ENCODE measurements around the gene IQCF2.
"Not testable (repeated sequence)": the region's sequence is repeated elsewhere in the genome, so short reads cannot be mapped to it uniquely, and the experiment has no call there.

The IQCF2 gene

GRCh38 chr3:51879937-51880336 lies 18.5 kb downstream of the IQCF2 start:
- DNase-seq (ENCODE audit: low spot score), result no peak

DNA sequence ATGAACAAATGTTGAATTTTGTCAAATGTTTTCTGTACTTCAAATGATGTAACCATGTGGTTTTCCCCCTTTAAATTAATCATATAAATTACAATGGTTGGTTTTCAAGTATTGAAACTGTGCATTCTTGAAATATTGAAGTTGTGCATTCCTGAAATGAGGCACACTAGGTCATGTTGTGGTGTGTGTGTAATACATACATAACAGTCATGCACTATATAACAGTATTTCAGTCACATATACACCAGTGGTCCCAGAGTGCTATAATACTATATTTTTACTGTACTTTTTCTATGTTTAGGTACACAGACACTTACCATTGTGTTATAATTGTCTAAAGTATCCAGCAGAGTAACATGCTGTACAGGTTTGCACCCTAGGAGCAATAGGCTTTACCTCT lies 25.0 kb downstream of the IQCF2 start:
- no peak for DNase-seq (ENCODE audit: low spot score)

- no peak for DNase-seq (ENCODE audit: low spot score)
Observed at GRCh38 chr3:51887620-51888019, 26.2 kb downstream of the IQCF2 start.

DNA sequence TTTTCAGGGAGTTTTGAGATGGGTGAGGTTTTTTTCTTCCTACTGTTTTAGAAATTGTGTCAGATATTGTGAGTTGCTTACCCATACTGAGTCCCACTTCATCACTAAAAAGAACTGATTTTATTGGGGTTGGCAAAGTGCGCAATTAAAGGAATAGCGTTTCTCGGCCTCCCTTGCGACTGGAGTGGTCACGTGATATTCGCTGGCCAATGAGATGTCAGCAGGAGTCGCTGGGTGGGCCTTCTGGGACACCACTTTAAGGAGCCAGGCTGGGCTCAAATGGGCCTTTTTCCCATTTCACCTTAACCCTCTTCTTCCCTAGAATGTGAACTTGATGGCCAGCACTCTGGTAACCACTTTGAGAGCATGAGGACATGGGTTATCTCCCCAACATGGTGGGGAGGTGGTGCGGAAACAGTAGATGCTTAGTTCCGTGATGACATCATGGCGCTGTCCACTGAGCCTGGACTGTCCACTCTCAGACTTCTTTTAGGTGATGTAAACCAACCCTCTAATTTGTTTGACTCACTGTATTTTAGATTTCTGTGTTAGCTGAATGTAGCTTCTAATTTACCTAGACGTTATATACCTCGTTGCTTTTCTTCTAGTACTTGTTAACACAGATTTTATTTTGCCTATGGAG lies 27.2 kb downstream of the IQCF2 start:
- no peak for DNase-seq (ENCODE audit: low spot score)

DNA sequence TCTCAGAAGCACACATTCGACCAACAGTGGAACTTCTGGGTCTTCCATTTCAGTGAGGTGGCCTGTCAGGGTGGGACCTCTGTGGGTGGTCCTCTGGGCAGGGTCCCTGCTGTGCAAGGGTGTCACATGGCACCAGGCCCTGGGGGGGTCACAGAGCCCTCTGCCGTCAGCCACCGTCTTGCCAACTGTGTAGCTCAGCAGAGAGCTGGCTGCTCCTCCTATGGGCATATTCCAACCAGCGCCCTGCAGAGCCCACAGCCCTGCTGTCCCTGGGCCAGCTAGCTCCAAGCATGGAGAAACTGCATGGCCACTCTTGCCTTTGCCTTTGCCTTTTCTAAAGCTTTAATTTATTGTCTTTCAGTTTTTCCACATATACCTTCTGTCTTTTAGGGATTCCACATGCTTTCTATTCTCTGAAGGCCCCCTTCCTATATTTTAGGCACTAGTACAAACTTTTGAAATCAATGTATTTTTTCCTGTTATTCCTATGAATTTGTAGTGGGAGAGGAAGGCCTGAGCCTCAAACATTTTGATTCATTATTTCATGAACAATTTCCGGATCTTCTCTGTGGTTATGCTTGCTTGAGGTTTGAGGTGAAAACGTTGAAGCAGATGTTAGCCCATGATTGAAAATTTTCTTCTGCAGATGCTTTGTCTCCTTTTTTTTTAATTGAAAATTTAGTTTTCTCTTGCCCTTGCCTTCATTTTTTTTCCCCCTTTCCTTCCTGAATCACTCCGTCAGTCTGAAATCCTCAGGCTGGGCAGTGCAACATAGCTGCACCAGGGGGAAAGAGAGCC lies 30.0 kb downstream of the IQCF2 start:
- no peak for DNase-seq (ENCODE audit: low spot score)

DNA sequence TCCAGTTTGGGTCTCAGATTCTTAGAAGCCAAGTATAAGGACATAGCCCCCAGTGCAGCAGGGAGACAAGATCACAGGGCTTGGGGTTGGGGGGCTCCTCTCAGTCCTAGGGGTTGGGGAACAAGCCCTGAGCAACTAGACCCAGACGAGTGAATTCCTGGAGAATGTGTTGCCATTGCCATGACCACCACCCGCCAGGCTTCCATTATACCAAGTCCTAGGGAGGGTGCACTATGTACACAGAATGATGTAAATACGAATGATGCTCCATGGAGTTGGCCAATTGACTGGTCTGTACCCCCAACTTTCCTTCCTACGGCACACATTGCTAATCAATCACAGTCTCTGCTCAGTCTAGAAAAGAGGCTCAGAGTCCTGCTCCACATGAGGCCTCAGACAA lies 33.0 kb downstream of the IQCF2 start:
- DNase-seq (ENCODE audit: low spot score), result no peak

DNA sequence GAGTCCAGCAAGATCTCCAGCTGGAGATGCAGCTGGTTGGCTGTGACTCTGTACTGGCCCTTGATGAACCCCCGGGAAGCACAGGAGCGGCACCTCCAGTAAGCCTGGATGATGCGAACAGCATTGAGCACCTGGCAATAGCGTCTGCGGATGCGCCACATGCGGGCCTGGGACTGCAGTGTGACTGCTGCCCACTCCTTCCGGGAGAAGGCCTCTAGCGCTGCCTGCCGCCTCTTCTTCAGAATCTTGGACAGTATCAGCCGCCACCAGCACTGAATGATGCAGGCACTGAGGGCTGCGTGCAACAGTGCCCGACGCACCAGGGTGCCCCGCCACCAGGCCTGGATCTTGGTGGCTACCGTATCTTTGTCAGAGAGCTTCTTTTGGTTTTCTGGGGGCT lies 33.5 kb downstream of the IQCF2 start:
- DNase-seq (ENCODE audit: low spot score), result no peak

DNA sequence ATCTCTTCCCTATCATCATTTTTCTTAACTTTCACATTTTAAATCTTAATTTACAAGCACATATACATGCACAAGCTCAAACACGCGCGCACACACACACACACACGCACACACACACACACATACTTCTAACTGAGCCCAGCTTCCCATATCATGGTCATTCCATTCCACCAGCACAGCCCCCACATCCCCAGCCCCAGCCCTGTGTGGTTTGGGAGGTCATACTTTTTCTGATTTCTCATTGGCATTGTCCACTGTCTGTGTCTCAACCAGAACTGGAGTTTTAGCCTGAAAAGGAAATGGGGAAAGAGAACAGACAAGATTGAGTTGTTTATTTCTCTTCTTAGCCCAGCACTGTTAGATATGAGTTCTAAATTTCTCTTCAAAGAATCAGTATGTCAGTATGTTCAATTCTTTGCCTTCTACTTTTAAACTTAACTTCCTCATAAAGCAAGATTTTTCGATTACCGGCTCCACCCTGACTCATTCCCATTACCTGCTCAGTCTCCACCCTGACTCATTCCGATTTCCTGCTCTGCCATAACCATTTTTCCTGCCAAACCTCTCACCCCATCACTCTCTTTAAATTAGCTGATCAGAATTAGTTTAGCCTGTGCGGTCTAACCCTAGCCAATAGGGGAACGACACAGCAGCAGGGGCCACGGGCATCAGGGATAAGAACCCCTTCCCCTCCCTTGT lies 35.3 kb downstream of the IQCF2 start:
- DNase-seq (ENCODE audit: low spot score), result no peak

DNA sequence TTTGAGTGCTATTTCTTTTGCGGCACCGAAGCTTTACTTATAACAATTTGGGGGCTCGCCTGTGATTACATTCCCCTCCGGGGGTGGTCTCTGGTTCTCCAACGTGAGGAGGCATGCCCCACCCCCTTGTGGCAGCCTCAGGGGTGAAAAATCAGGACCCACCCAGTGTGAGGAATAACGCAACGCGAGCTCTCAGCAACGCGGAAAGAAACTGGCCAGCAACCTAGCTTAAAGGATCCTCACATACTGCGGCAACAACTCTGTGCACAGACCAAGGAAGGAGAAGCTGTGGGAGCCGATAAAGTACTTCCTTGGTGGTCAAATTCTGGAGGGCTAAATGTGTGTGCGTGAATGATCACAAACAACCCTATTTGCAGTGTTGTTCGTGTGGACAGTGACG lies 36.0 kb downstream of the IQCF2 start:
- DNase-seq (ENCODE audit: low spot score), result no peak

GRCh38 chr3:51900043-51900442 lies 38.6 kb downstream of the IQCF2 start:
- DNase-seq (ENCODE audit: low spot score), result not testable (repeated sequence)

DNA sequence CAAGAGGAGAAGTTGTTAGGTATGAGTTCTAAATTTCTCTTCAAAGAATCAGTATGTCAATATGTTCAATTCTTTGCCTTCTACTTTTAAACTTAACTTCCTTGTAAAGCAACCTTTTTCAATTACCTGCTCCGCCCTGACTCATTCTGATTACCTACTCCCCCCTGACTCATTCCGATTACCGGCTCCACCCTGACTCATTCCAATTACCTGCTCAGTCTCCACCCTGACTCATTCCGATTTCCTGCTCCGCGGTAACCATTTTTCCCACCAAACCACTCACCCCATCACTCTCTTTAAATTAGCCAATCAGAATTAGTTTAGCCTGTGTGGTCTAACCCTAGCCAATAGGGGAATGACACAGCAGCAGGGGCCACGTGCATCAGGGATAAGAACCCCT lies 40.9 kb downstream of the IQCF2 start:
- not testable (repeated sequence) for DNase-seq (ENCODE audit: low spot score)

GRCh38 chr3:51904034-51904823 lies 42.8 kb downstream of the IQCF2 start:
- no peak for DNase-seq (ENCODE audit: low spot score)

DNA sequence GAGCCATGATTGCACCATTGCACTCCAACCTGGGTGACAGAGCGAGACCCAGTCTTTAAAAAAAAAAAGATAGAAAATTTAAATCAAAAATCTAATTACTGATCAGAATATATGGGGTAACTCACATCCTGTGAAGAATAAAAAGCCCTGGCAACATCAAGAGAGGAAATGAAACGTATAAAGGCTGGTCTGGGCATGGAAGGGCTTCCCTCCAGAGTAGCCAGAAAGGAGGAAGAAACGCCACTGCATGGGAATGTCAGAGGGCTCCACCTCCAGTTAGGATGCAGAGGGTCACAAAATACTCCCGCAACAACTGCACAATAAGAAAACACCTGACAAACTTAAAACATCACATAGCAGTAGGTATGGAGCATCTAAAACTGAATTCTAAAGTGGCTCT lies 46.6 kb downstream of the IQCF2 start:
- DNase-seq (ENCODE audit: low spot score), result no peak

Data from ecto neural progenitor cell (in vitro differentiated cells).